Ovary (tissue), 9 donors: ENCODE data around the gene APEX1. TPM values are rescaled to one million over a fixed set of nuclear protein-coding genes. Genes with fewer than 3 reads are reported as not detected.

Experiments
- DNase-seq, 5 donors: peaks; one replicate each; pipeline ENCODE4 v3.0.0-alpha.2; 2019 to 2020
- H3K27ac ChIP-seq, 2 donors: fragments of 200-600 bp; one replicate each; pipeline versions ENCODE4 v1.5.1 to v1.8.0; 2019 to 2022
- H3K27me3 ChIP-seq: fragments of 200-600 bp; one replicate; pipeline ENCODE4 v1.8.0; 2022
- H3K36me3 ChIP-seq: fragments of 200-600 bp; sonication (generic); one replicate; pipeline ENCODE4 v1.5.1; 2019
- H3K4me1 ChIP-seq: one replicate; pipeline ENCODE4 v1.8.1; 2013; ENCODE audit warnings: mild to moderate bottlenecking, moderate library complexity; ENCODE audit not compliant: insufficient read depth
- H3K4me3 ChIP-seq: fragments of 200-600 bp; sonication (generic); one replicate; pipeline ENCODE4 v1.5.1; 2017
- H3K9me3 ChIP-seq, 2 donors: fragments of 200-600 bp in 1 of 2; sonication (generic) in 1 of 2; one replicate each; pipeline versions ENCODE4 v1.5.1 to v1.8.1; 2013 to 2019; ENCODE audit warnings: mild to moderate bottlenecking in 1 of 2, moderate library complexity in 1 of 2
- CTCF ChIP-seq, 3 donors: fragments of 450-650 bp in 2 of 3; fragments of 200-600 bp in 1 of 3; IDR thresholded peaks; one replicate each; pipeline versions ENCODE4 v1.5.1 to v1.8.0; 2016 to 2022; ENCODE audit warnings: antibody characterized with exemption in 3 of 3, mild to moderate bottlenecking in 1 of 3
- EP300 ChIP-seq: sonication (generic); formaldehyde crosslinking; IDR thresholded peaks from one replicate; pipeline ENCODE4 v1.6.1; 2017; ENCODE audit warnings: antibody characterized with exemption
- POLR2A ChIP-seq: fragments of 450-650 bp; IDR thresholded peaks from one replicate; pipeline ENCODE4 v1.6.1; 2017; ENCODE audit warnings: antibody characterized with exemption, mild to moderate bottlenecking, moderate library complexity
- WGBS, 3 donors: extraction: QIAGEN DNeasy Blood & Tissue Kit in 1 of 3; methylation state at CpG; one replicate each; pipeline versions ENCODE4 v1.1.5 to v1.1.7; 2013 to 2017; 5-methylcytosine and 5-hydroxymethylcytosine counted together
- intact Hi-C, 4 donors: fragments of 100-400 bp; cut with DNase I; formaldehyde crosslinking; loops; one replicate each; pipeline versions ENCODE4 v1.11.0 to v1.15.1; 2022 to 2023
- polyA plus RNA-seq, 2 donors: library from polyadenylated mRNA; stranded (reverse); fragments of 200-250 nt in 1 of 2; fragments of 350-450 nt in 1 of 2; fragmentation: Illumina TruSeq in 1 of 2; extraction: RNeasy Lipid Tissue Mini Kit (QIAGEN cat#74804) in 1 of 2; gene quantifications; one replicate each; pipeline ENCODE4 v1.2.3, GENCODE V29; 2013 to 2014
- total RNA-seq, 7 donors: library from RNA; depleted of rRNA in 2 of 7; stranded (reverse); fragments of >200 nt in 2 of 7; fragmentation: NEBNext Ultra II Directional in 3 of 7; extraction: Animal tissue kit (Norgen Biotek cat#: 25700) in 3 of 7; gene quantifications; one replicate each; pipeline versions ENCODE4 v1.1.0 to v1.2.4, GENCODE V29; 2016 to 2023
- donor health status: DM: no; HTN: no; CAD: no; lungs with moderate emphysema.
- donor health status: DM: no; HTN: no; CAD: no.
- donor health status: Bipolar disorder and iron deficiency.
- donor health status: DM: yes; HTN: yes; CAD: no.
- donor health status: DM: no; HTN: no; CAD: no.
- donor health status: DM: yes; HTN: yes; CAD: no.

APEX1 gene
- total and polyA plus RNA-seq, 9 donors: 141 to 292 (median 170) TPM

- intact Hi-C loops: no loop called here
- H3K27me3 ChIP-seq: no peaks in the 10 kb centered on the region
- no peak overlapping the region for H3K27ac ChIP-seq
- H3K9me3 ChIP-seq: no peaks in the 10 kb centered on the region
- H3K36me3 ChIP-seq: no peaks in the 10 kb centered on the region
- WGBS, 3 donors: 31 to 60% (median 45%) methylated on average over 2 of the region's 2 CpGs
- no peak overlapping the region for H3K4me3 ChIP-seq
- DNase-seq: no peak
- H3K4me1 ChIP-seq: no peaks in the 10 kb centered on the region
- no peak for TF ChIP-seq POLR2A
- no peak for TF ChIP-seq CTCF (IDR thresholded peaks at IDR 0.05)
- no peak for TF ChIP-seq EP300
These were observed 32.1 kb upstream of the APEX1 start for GRCh38 chr14:20422886-20423285.

- TF ChIP-seq EP300 (no peak), CTCF (IDR thresholded peaks at IDR 0.05) (no peak), POLR2A (no peak)
- no peaks in the 10 kb centered on the region for H3K36me3 ChIP-seq
- intact Hi-C loops: no loop called here
These were observed 30.2 kb upstream of the APEX1 start for GRCh38 chr14:20424851-20425250.

GRCh38 chr14:20427231-20428009 is 27.6 kb upstream of the APEX1 start:
- Histone ChIP-seq H3K27me3 (no peaks in the 10 kb centered on the region), H3K27ac (no peak overlapping the region), H3K9me3 (no peaks in the 10 kb centered on the region), H3K36me3 (no peaks in the 10 kb centered on the region), H3K4me3 (no peak overlapping the region), H3K4me1 (peaks cover 3% of the 10 kb centered on the region)
- intact Hi-C loops: no loop called here
- DNase-seq: no peak
- TF ChIP-seq CTCF (IDR thresholded peaks at IDR 0.05) (no peak), EP300 (no peak), POLR2A (no peak)
- 74 to 82% (median 82%) methylated on average over 5 of the region's 5 CpGs for WGBS, 3 donors

More at GRCh38 chr14:20424851-20425250, 30.2 kb upstream of the APEX1 start:
- Histone ChIP-seq H3K27ac (no peak overlapping the region), H3K9me3 (no peaks in the 10 kb centered on the region), H3K4me1 (peaks cover under 1% of the 10 kb centered on the region), H3K4me3 (no peak overlapping the region), H3K27me3 (no peaks in the 10 kb centered on the region)
- no peak for DNase-seq
- WGBS, 3 donors: 27 to 40% (median 35%) methylated on average over 2 of the region's 2 CpGs

GRCh38 chr14:20428010-20428365 is 27.0 kb upstream of the APEX1 start:
- DNase-seq: no peak
- Histone ChIP-seq H3K27me3 (no peaks in the 10 kb centered on the region), H3K9me3 (no peaks in the 10 kb centered on the region), H3K36me3 (no peaks in the 10 kb centered on the region), H3K4me1 (peaks cover 3% of the 10 kb centered on the region), H3K27ac (no peak overlapping the region), H3K4me3 (no peak overlapping the region)
- TF ChIP-seq EP300: no peak
- no peak for TF ChIP-seq POLR2A
- TF ChIP-seq CTCF (IDR thresholded peaks at IDR 0.05): no peak
- intact Hi-C loops: no loop called here
- WGBS, 3 donors: 43 to 59% (median 47%) methylated on average over 5 of the region's 5 CpGs
